ENCODE results near the gene TOLLIP.

TOLLIP gene

GRCh38 chr11:1348796-1349326 is 39.4 kb upstream of the TOLLIP start:
- no peak for TF ChIP-seq TEAD4 (IDR thresholded peaks at IDR 0.05)
- TF ChIP-seq TCF12 (IDR thresholded peaks at IDR 0.05; ENCODE audit: low read depth): no peak
- no peak for TF ChIP-seq REST (IDR thresholded peaks at IDR 0.05; ENCODE audit: low read depth)
- no peak for TF ChIP-seq ZBTB7A (IDR thresholded peaks at IDR 0.05; ENCODE audit: low read depth)
- TF ChIP-seq MAX (IDR thresholded peaks at IDR 0.05): no peak
- TF ChIP-seq, protein P1, sequence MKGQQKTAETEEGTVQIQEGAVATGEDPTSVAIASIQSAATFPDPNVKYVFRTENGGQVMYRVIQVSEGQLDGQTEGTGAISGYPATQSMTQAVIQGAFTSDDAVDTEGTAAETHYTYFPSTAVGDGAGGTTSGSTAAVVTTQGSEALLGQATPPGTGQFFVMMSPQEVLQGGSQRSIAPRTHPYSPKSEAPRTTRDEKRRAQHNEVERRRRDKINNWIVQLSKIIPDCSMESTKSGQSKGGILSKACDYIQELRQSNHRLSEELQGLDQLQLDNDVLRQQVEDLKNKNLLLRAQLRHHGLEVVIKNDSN (IDR thresholded peaks at IDR 0.05): no peak
- no peak for TF ChIP-seq EP300 (IDR thresholded peaks at IDR 0.05; ENCODE audit: borderline replicate concordance)
- TF ChIP-seq RAD21 (IDR thresholded peaks at IDR 0.05; ENCODE audit: low read depth): no peak
- TF ChIP-seq YY1 (IDR thresholded peaks at IDR 0.05; ENCODE audit: low read depth): no peak
- no peak for TF ChIP-seq FOXM1 (IDR thresholded peaks at IDR 0.05; ENCODE audit: borderline replicate concordance, low read depth)
- TF ChIP-seq CREB1 (IDR thresholded peaks at IDR 0.05; ENCODE audit: low read depth): no peak
- no peak for TF ChIP-seq TAF1 (IDR thresholded peaks at IDR 0.05; ENCODE audit: low read depth)
- TF ChIP-seq NFIC (IDR thresholded peaks at IDR 0.05): no peak
- TF ChIP-seq CEBPB (IDR thresholded peaks at IDR 0.05): no peak
- TF ChIP-seq EGR1 (IDR thresholded peaks at IDR 0.05): no peak

- no peak for TF ChIP-seq YY1 (IDR thresholded peaks at IDR 0.05; ENCODE audit: low read depth)
Observed at GRCh38 chr11:1348146-1348795, 38.8 kb upstream of the TOLLIP start.

DNA sequence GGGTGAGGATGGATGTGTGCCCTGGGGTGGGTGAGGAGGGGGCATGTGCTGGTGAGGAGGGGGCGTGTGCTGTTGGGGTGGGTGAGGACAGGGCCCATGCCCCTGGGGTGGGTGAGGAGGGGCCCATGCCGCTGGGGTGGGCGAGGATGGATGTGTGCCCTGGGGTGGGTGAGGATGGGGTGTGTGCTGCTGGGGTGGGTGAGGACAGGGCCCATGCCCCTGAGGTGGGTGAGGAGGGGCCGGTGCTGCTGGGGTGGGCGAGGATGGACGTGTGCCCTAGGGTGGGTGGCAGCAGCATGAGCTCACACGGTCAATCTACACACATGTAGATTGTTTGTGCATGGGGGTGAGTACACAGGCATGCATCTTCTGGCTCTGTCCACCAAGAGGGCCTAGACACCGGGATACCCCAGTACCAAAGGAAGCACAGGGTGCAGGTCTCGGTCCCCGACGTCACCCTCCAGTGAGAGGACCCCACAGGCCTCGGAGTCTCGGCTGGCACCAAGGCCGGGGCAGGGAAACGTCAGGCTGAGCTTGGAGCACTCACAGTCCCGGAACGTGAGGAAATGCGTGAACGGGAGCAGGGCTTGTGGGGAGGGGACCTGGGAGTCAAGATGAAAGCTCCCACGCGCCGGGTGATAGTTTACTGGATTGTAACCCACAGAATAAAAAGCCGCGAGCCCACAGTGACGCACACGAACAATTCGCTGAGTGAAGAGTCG is 37.4 kb upstream of the TOLLIP start:
- TF ChIP-seq CEBPB (IDR thresholded peaks at IDR 0.05) (no peak), RAD21 (IDR thresholded peaks at IDR 0.05; ENCODE audit: low read depth) (no peak), ZBTB7A (IDR thresholded peaks at IDR 0.05; ENCODE audit: low read depth) (no peak), YY1 (IDR thresholded peaks at IDR 0.05; ENCODE audit: low read depth) (no peak), EP300 (IDR thresholded peaks at IDR 0.05; ENCODE audit: borderline replicate concordance) (no peak), NFIC (IDR thresholded peaks at IDR 0.05) (no peak), FOXM1 (IDR thresholded peaks at IDR 0.05; ENCODE audit: borderline replicate concordance, low read depth) (no peak), EGR1 (IDR thresholded peaks at IDR 0.05) (no peak), TAF1 (IDR thresholded peaks at IDR 0.05; ENCODE audit: low read depth) (no peak), MAX (IDR thresholded peaks at IDR 0.05) (no peak)

GRCh38 chr11:1345737-1346513 is 36.5 kb upstream of the TOLLIP start:
- no peak for TF ChIP-seq REST (IDR thresholded peaks at IDR 0.05; ENCODE audit: low read depth)
- no peak for TF ChIP-seq FOXM1 (IDR thresholded peaks at IDR 0.05; ENCODE audit: borderline replicate concordance, low read depth)
- TF ChIP-seq TEAD4 (IDR thresholded peaks at IDR 0.05): no peak
- no peak for TF ChIP-seq TCF12 (IDR thresholded peaks at IDR 0.05; ENCODE audit: low read depth)
- TF ChIP-seq YY1 (IDR thresholded peaks at IDR 0.05; ENCODE audit: low read depth): no peak
- no peak for TF ChIP-seq ZBTB7A (IDR thresholded peaks at IDR 0.05; ENCODE audit: low read depth)
- TF ChIP-seq CEBPB (IDR thresholded peaks at IDR 0.05): no peak
- TF ChIP-seq RAD21 (IDR thresholded peaks at IDR 0.05; ENCODE audit: low read depth): no peak

DNA sequence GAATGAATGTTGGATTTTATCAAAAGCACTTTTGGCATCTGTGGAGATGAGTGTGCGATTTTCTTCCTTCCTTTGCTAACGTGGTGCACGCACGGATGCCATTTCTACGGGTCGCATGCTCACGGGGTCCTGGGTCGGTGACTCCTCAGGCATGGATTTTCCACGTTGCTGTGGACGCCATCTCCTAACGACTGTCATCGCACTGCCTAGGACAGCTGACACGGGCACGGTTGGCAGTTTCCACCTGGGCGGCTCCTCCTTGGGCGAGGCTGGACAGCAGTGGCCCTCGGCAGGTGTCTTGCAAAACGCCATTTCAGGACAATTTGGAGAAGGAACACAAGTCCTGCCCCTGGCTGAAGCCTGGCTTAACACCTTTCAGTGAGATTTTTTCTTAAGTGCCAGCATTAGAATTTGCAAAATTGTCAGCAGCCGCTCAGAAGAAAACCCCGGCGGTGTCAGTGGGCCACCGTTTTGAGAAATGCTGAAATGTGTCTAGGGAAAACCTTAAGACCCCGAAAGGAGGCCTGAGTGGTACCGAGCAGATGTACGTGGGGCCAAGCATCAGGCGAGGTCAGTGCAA is 34.7 kb upstream of the TOLLIP start:
- TF ChIP-seq NFIC (IDR thresholded peaks at IDR 0.05) (no peak), TEAD4 (IDR thresholded peaks at IDR 0.05) (no peak), TCF12 (IDR thresholded peaks at IDR 0.05; ENCODE audit: low read depth) (no peak), ZBTB7A (IDR thresholded peaks at IDR 0.05; ENCODE audit: low read depth) (no peak), REST (IDR thresholded peaks at IDR 0.05; ENCODE audit: low read depth) (no peak), EGR1 (IDR thresholded peaks at IDR 0.05) (no peak), TAF1 (IDR thresholded peaks at IDR 0.05; ENCODE audit: low read depth) (no peak), CEBPB (IDR thresholded peaks at IDR 0.05) (no peak), MAX (IDR thresholded peaks at IDR 0.05) (no peak), FOXM1 (IDR thresholded peaks at IDR 0.05; ENCODE audit: borderline replicate concordance, low read depth) (no peak), CREB1 (IDR thresholded peaks at IDR 0.05; ENCODE audit: low read depth) (no peak)

Data from Ishikawa (cell line).